Activated T-cell treated with anti-CD3 and anti-CD28 coated beads, Interleukin-2, amount 50 U/mL, for 4 hours (primary cell): Measurements from ENCODE around the gene AQP6. TPM values are rescaled to one million over a fixed set of nuclear protein-coding genes. Genes with fewer than 3 reads are reported as not detected.

ENCODE experiments used
- ATAC-seq, 2 donors: fragments of 200-7000 bp; cut with Tn5 transposase; one replicate each; pipeline ENCODE4 v1.10.0; 2021
- DNase-seq: peaks from one replicate; pipeline ENCODE4 v3.0.0-alpha.2; 2020
- H3K27me3 Mint-ChIP-seq: one replicate; pipeline ENCODE4 v1.8.0; 2021; ENCODE audit warnings: low read depth, mixed read lengths
- H3K36me3 Mint-ChIP-seq: one replicate; pipeline ENCODE4 v1.8.0; 2022; ENCODE audit warnings: mixed read lengths; ENCODE audit not compliant: insufficient read depth
- H3K4me1 Mint-ChIP-seq: one replicate; pipeline ENCODE4 v1.8.0; 2021; ENCODE audit warnings: low read depth, mixed read lengths
- H3K4me3 Mint-ChIP-seq: one replicate; pipeline ENCODE4 v1.8.0; 2021; ENCODE audit warnings: mild to moderate bottlenecking, moderate library complexity, mixed read lengths
- H3K9me3 Mint-ChIP-seq: one replicate; pipeline ENCODE4 v1.8.0; 2021; ENCODE audit warnings: mixed read lengths
- total RNA-seq, 3 donors: library from RNA; stranded (reverse); gene quantifications; one replicate each; pipeline ENCODE4 v1.2.1, GENCODE V29; 2021

The AQP6 gene
- total RNA-seq, 3 donors from 2014 or later, result not detected

- DNase-seq, result no peak
- ATAC-seq, result no peak
- Mint-ChIP-seq H3K9me3 (no peaks in the 10 kb centered on the region), H3K4me1 (peaks cover 8% of the 10 kb centered on the region), H3K27me3 (peaks cover 73% of the 10 kb centered on the region), H3K36me3 (no peaks in the 10 kb centered on the region), H3K4me3 (no peak overlapping the region)
These were observed 15.2 kb upstream of the AQP6 start for GRCh38 chr12:49957570-49957967.

GRCh38 chr12:49959685-49960473, 12.9 kb upstream of the AQP6 start:
- Mint-ChIP-seq H3K36me3 (no peaks in the 10 kb centered on the region), H3K9me3 (no peaks in the 10 kb centered on the region), H3K4me3 (no peak overlapping the region), H3K4me1 (peaks cover 7% of the 10 kb centered on the region), H3K27me3 (peaks cover 82% of the 10 kb centered on the region)
- DNase-seq, result no peak
- ATAC-seq, result no peak

GRCh38 chr12:49960474-49961110, 12.2 kb upstream of the AQP6 start:
- Mint-ChIP-seq H3K4me1 (peaks cover 5% of the 10 kb centered on the region), H3K9me3 (no peaks in the 10 kb centered on the region), H3K27me3 (peaks cover 86% of the 10 kb centered on the region), H3K4me3 (peak overlapping the region; percentile 29), H3K36me3 (no peaks in the 10 kb centered on the region)
- DNase-seq (no peak), ATAC-seq (no peak)

GRCh38 chr12:49961111-49961922, 11.4 kb upstream of the AQP6 start, which contains the start of gene AQP5:
Gene AQP5 (plus strand): TSS chr12:49961872. CDS start chr12:49962018, 146 bp downstream.
- H3K4me3 Mint-ChIP-seq, result peak within 1 kb of the TSS; percentile 29

GRCh38 chr12:49961993-49962764, 10.6 kb upstream of the AQP6 start:
- H3K4me1 Mint-ChIP-seq, result peaks cover 8% of the 10 kb centered on the region
- peaks cover 84% of the 10 kb centered on the region for H3K27me3 Mint-ChIP-seq
- no peaks in the 10 kb centered on the region for H3K36me3 Mint-ChIP-seq
- H3K9me3 Mint-ChIP-seq, result no peaks in the 10 kb centered on the region
- H3K4me3 Mint-ChIP-seq, result no peak overlapping the region
- no peak for DNase-seq
- ATAC-seq, result no peak

More at GRCh38 chr12:49961111-49961922, 11.4 kb upstream of the AQP6 start, which contains the start of gene AQP5:
- peaks cover 84% of the 10 kb centered on the region for H3K27me3 Mint-ChIP-seq
- peaks cover 5% of the 10 kb centered on the region for H3K4me1 Mint-ChIP-seq
- no peaks in the 10 kb centered on the region for H3K9me3 Mint-ChIP-seq
- no peaks in the 10 kb centered on the region for H3K36me3 Mint-ChIP-seq
- DNase-seq (no peak), ATAC-seq (peak; percentile 36 to 49)

- Mint-ChIP-seq H3K27me3 (peaks cover 79% of the 10 kb centered on the region), H3K4me1 (peaks cover 11% of the 10 kb centered on the region)
- ATAC-seq, result no peak
These were observed 9.6 kb upstream of the AQP6 start for GRCh38 chr12:49962861-49963765.

GRCh38 chr12:49963976-49964815, 8.6 kb upstream of the AQP6 start:
- ATAC-seq (no peak), DNase-seq (no peak)
- H3K9me3 Mint-ChIP-seq, result no peaks in the 10 kb centered on the region
- no peaks in the 10 kb centered on the region for H3K36me3 Mint-ChIP-seq
- H3K27me3 Mint-ChIP-seq, result peaks cover 70% of the 10 kb centered on the region
- no peak overlapping the region for H3K4me3 Mint-ChIP-seq
- H3K4me1 Mint-ChIP-seq, result peaks cover 11% of the 10 kb centered on the region

More at GRCh38 chr12:49962861-49963765, 9.6 kb upstream of the AQP6 start:
- Mint-ChIP-seq H3K4me3 (no peak overlapping the region), H3K36me3 (no peaks in the 10 kb centered on the region), H3K9me3 (no peaks in the 10 kb centered on the region)
- DNase-seq, result no peak

GRCh38 chr12:49964849-49965624, 7.7 kb upstream of the AQP6 start:
- Mint-ChIP-seq H3K36me3 (no peaks in the 10 kb centered on the region), H3K27me3 (peaks cover 63% of the 10 kb centered on the region)
- ATAC-seq, result no peak

GRCh38 chr12:49965836-49966235, 6.9 kb upstream of the AQP6 start:
- Mint-ChIP-seq H3K36me3 (no peaks in the 10 kb centered on the region), H3K4me1 (peaks cover 6% of the 10 kb centered on the region), H3K4me3 (no peak overlapping the region), H3K27me3 (peaks cover 55% of the 10 kb centered on the region), H3K9me3 (no peaks in the 10 kb centered on the region)
- DNase-seq (no peak), ATAC-seq (no peak)

More at GRCh38 chr12:49964849-49965624, 7.7 kb upstream of the AQP6 start:
- no peaks in the 10 kb centered on the region for H3K9me3 Mint-ChIP-seq
- peaks cover 11% of the 10 kb centered on the region for H3K4me1 Mint-ChIP-seq
- DNase-seq, result no peak
- H3K4me3 Mint-ChIP-seq, result no peak overlapping the region

- no peak for DNase-seq
- Mint-ChIP-seq H3K36me3 (no peaks in the 10 kb centered on the region), H3K9me3 (no peaks in the 10 kb centered on the region), H3K27me3 (peaks cover 53% of the 10 kb centered on the region), H3K4me3 (no peak overlapping the region), H3K4me1 (peaks cover 6% of the 10 kb centered on the region)
- ATAC-seq, result no peak
These were observed 6.2 kb upstream of the AQP6 start for GRCh38 chr12:49966511-49967041.

GRCh38 chr12:49967042-49967776, 5.5 kb upstream of the AQP6 start:
- peaks cover 6% of the 10 kb centered on the region for H3K4me1 Mint-ChIP-seq
- ATAC-seq (peak; percentile 88 to 90), DNase-seq (peak; percentile 95)
- no peaks in the 10 kb centered on the region for H3K36me3 Mint-ChIP-seq
- peaks cover 49% of the 10 kb centered on the region for H3K27me3 Mint-ChIP-seq
- H3K4me3 Mint-ChIP-seq, result peak overlapping the region; percentile 73
- no peaks in the 10 kb centered on the region for H3K9me3 Mint-ChIP-seq
